ENCODE data around the gene CMTM5. TPM values are rescaled to one million over a fixed set of nuclear protein-coding genes. Genes with fewer than 3 reads are reported as not detected.

The CMTM5 gene
- polyA plus RNA-seq, 12 donors: 0.52 to 3.6 (median 1.5) TPM; not detected in 2

DNA sequence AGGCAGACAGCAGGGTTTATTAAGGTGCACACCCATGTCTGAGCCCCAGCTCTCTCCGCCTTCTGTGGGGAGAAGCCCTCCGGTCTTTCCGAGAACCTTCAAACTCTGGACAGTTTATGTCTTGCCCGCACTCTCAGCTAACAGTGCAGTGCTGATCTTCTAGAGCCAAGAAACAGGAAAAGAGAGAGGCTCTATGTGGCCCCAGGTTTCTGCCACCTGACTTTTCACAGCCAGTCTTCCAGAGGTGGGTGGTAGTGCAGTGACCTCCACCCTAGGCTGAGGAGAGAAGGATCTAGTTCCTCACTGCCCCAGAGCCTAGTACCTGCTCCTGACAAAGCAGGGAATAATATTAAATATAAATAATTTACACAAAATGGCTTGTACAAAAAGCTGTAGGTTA is 20.2 kb upstream of the CMTM5 start:
- DNase-seq: no peak

DNA sequence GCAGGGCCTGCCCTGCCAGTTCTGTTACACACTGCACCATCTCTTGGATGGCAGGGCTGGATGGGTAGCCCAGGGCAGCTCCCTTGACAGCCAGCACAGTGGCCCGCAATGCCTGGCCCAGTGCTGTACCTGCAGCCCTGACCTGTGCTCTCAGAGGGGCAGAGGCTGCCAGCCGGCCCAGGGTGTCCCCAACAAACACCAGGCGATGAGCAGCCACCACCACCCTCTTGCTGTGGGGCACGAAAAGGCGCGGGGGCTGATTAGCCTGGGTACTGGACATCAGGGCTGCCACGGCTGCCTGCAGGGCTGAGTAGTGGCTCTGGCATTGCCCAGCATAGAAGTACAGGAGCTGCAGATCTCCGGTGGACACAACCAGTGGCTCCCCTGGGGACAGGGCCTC is 19.6 kb upstream of the CMTM5 start:
- no peak for DNase-seq

DNA sequence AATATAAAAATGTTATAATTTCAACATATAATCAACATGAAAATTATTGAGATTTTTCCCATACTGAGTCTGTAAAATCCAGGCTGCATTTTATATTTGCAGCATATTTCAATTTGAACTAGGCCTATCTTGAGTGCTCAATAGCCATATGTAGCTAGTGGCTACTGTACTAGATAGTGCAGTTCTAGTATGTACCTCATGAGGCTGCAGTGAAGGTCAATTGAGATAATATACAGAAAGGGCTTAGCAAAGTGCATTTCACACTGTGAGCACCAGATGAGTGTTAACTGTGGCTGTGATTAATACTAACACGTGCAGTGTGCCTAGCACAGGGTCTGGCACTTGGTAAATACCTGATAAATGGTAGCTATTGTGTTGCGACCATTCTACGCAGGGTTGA is 18.8 kb upstream of the CMTM5 start:
- no peak for DNase-seq

DNA sequence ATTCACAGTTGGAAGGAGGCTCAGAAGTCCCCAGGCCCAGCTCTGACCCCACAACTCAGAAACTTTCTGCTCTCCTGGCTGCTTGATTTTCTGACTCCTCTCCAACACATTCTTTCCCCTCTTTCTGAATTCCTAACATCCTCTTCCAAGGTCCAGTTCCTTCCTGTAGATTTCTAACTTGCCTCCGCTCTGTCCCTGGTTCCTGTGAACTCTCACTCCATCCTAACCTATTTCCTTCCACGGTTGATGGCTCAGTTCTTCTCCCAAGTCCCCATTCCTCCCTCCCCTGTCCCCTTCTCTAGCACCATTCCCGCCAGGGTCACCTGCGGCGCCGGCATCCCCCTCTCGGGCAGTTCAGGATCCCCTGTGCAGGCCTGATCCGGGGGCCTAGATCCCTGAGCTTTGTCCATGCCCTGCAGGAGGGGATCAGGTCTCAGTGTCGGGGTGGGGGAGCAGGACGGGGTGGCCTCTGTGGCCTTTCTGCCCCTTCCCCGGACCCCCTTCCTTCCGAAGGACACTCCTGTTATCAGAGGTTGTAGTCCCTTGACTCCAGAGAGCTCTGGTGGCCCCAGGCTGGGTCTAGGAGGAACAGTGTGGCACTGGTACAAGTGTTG is 18.2 kb upstream of the CMTM5 start:
- DNase-seq: no peak

DNA sequence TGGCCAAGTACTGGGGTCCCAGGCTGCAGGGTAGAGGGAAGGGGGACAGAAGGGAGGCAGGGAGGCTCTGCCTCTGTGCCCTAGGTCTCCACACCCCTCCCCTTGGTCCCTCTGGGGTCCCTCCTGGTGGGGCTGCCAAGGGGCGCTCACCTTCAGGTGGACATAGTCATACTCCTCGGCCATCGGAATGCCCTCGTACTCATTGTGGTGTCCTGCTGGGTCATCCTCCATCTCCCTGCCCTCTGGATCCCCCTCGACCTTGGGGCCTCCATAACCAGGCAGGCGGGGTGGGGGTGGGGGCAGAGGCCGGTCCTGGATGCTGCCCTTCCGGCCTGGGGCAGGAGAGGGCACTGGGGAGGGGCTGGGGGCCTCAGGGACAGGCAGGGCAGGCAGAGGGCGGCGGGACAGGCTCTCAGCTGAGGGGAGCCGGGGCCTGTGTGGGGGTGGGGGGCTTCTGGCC is 17.6 kb upstream of the CMTM5 start:
- no peak for DNase-seq

DNA sequence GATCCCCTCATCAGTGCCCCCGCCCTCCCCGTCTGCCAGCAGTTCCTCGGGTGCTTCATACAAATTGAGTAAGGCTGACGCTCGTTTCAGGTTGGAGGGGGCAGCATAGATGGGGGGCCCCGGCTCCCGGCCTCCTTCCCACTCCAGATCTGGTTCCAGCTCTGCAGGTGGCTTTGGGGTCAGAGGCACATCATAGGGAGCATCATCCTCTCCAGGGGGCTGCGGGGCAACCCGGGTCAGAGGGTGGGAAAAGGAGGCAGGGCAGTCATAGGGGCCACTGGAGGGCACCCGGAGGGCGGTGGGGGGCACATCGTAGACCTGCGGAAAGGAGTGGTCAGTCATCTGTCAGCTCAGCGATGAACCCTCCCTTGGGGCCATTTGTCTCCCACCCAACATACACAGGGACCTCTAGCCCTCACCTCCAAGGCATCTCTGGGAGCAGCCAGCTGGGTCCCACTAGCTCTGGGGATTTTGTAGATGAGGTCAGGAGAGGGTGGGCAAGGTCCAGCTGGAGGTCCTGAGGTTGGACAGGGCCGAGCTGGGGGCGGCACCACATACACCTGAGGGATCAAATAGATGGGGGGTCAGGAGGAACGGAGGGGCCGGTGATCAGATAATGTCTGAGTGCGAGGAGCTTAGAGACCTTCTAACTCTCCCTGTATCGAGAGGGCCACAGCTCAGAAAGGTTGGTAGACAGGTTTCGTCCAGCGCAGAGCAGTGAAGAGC is 17.0 kb upstream of the CMTM5 start:
- no peak for DNase-seq

DNA sequence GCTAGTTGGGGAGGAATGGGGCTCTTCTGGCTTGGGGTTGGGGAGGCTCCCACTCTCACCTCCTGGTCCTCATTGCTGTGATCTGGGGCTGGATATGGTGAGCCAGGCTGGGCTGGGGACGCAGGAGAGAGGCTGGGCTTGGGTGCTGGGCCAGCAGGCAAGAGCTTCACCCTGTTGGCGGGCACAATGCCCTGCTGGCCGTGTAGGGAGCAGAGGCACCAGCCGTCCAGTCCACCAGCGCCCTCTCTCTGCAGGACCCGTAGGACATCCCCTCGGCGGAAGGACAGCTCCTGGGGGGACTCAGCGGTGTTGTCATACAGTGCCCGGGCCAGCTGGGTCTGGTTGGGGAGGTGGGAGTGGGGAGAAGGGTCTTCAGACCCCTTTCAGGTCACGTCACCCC is 16.4 kb upstream of the CMTM5 start:
- no peak for DNase-seq

DNA sequence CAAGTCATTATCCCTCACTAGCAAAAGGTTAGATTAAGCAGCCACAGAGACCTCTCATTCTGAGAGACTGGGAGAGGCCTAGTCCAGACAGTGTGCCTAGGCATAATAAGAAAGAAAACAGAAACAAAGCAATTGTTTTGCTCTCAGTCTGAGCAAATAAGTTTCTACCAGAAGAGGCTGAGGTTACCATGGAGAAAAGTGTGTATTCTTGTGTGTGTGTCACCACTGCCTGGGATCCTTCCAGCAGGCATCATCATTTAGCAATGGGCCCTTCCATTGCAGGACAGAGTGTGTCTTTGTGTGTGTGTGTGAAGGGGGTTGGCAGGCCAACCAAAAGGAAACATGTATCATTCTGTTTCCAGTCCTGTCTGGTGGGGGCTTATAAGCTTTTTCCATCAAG is 15.5 kb upstream of the CMTM5 start:
- DNase-seq: no peak

DNA sequence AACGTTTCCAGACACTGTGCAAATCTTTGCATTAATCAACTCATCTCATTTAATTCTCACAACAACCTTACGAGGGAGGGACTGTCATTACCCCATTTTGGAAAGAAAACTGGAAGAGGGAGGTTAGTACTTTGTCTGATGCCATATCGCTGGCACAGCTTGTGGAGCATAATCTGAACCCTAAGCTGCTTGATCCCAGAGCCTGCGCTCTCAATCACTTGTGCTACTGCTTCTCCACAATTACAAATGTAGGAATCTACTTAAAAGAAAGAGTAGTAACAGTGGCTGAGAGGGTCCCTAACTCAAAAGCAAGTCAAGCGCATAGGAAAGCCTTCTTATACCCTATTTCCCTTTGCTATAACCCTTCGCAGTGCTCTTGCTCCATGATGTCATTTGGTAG is 15.1 kb upstream of the CMTM5 start:
- DNase-seq: no peak

DNA sequence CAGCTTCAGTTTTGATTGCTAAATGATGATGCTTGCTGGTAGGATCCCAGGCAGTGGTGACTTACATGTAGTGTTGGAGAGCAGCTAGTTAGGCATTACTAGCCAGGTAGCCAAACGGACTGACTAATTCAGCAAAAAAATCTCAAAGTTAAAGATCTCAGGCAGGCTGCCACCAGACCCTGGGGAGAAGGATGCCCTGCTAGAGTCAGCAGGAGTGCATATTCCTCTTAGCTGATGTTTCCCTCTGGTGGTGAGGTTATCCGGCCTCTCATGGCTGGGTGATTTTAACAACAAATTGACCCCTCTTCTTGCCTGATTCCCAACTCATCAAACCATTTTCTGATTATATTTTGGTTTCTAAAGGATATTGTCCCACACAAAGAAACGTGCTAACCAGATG is 14.6 kb upstream of the CMTM5 start:
- no peak for DNase-seq

DNA sequence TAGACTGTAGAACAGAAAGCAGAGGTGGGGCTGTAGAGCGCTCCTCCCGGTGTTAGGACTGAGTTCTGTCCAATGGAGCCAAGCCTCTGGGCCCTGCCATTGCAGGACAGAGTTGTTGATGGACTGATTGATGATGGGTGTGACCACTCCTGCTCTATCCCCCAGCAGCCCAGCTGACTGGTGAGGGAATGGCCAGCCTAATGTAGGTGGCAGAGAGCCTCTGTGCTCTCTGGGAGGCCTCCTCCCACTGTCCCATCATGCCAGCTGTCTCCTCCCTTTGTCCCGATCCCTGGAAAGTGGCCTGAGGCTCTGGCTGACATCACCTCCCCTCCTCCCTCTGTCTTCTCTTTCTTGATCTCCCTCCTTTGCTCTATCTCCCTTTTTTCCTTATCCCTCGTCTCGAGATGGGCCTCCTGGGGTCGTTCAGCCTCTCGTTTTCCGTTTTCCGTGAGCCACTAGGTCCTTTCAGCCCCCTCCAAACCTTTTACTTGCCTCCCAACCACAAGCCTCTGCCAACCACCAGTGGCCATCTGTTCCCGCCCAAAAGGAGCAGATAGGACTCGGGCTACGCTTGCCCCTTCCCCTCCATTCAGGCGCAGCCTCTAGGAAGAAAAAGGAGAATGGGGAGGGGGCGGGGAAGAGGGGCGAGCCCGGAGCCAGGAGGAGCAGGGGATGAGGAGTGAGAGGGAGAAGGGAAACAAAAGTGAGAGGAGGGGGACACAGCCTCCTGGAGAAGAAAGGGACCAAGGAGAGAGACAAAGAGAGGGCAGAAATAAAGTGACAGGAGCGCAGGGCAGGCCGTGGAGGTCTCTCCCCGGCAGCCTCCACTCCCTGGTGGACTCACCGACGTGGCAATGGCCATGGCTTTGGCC is 12.4 kb upstream of the CMTM5 start:
- peak; percentile 74 for DNase-seq

DNA sequence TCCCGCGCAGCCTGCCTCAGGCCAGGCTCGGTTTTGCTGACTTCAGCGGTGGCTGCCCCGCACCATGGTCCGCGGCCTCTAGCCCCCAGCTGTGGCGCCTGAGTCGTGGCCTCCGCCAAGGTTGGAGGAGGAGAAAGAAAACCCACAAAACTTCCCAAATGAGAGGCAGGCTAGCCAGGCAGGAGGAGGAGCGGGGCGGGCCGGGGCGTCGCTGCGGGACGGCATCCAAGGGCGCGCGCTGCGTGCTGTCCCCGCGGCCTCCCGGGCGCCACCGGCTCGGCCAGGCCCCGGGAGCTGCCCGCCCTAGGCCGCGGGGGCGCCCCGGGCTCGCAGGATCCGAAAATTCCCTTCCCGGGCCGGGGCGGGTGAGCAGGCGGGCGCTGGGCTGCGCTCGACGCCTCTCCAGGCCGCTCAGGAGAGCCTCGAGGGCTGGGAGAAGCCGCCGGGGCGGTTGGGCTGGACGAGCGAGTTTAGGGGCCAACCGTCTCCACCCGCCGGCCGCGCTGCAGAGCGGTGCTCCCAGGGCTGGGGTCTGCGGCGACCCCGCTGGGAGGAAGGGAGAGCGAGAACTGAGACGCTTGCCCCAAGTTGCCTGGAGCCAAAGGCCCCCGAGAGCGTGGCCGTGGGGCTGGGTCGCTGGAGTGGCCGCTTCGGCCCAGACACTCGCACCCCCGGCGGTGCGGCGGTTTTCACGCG is 11.7 kb upstream of the CMTM5 start, which contains the start of gene EFS:
Gene EFS (minus strand): TSS at position 137 of the 696 bp plus-strand sequence. CDS start 147 bp downstream, outside the sequence.
- peak; percentile 77 for DNase-seq

DNA sequence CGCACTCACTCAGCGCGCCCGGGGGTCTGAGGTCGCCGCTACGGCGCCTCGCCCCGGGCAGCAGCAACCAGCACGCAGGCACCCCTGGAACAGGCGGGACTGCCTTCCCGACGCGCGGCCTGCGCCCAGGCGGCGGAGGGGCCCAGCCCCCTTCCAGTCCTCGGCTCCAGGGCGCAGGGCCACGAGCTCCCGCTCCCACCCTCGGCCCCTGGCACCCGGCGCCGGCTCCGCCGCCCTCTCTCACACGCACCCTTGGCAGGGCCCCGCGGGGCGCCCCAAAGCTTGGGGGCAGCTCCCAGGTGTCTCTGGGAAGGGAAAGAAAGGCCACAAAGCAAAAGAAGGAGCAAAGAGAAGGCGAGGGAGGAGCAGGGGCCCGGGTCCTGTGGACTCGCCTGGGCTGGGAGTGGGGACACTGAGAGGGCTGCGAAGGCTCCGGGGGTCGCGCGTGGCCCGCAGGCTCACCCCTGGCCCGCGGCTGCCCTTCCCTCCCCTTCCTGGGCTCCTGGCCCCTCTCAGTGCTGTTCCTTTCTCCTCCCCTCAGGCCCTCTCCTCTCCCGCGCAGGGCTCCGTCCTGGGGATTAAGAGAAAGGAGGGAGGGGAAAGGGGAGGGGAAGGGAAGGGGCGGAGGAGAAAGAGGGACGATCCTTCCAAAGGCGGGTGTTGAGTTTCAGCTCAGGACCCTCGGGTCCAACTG is 11.0 kb upstream of the CMTM5 start:
- peak; percentile 88 for DNase-seq

DNA sequence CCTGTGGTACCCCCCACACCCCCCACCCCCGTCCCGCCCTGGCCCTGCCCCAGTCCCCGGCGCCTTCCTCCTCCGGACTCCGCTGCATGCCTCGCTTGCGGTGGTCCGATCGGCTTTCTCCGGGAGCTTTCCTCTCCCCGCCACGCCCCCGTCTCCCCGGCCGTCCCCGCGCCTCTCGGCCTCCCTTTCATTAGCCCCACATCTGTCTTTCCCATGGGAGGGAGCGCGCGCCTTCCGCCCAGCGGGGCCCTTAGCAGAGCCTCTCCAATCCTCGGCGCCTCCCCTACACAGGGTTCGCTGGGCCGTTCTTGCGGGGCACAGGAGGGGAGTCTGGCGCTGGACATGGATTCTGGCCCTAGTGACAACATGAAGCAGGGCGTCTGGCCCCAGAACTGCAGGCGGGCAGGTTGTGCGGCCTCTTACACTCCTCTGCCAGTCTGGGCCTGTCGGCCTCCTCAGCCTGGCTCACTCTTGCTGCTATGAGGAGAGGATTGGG is 10.4 kb upstream of the CMTM5 start:
- DNase-seq: peak; percentile 68

DNA sequence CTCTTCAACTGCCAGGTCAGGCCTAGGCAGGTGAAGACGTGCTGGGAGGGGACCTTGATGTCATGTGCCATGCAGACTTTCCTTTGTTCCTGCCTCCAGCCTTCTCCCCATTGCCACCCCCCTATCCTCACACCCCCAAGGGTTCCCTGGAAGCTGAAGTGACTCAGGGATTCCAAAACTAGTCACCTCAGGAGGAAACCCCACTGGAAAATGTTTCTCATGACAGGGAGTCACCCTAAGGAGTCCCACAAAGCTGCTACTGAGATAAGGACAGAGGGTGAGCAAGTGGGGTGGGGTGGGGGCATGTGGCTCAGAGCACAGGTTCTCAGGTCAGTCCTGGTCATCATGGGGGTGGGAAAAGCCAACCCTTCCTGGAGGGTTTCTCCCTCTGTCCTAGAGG is 6.6 kb upstream of the CMTM5 start:
- no peak for DNase-seq

DNA sequence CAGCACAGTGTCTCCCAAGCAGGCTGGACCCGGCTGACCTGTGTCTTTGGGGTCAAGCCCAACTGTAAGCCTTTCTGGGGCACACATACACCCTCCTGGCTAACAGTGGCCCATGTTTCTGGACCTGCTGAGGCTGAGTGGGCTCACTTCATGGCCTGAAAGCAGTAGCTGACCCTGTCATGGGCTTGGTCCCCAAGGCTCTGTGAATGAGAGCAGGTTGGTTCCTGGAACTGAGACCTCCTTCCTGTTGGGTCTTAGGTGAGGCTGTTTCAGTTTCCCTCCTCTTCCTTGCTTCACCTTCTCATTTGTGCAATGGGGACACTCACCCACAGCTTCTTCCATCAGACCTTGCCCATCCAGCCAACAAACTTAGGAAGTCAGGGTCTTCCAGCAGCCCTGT is 5.0 kb upstream of the CMTM5 start:
- DNase-seq: no peak

DNA sequence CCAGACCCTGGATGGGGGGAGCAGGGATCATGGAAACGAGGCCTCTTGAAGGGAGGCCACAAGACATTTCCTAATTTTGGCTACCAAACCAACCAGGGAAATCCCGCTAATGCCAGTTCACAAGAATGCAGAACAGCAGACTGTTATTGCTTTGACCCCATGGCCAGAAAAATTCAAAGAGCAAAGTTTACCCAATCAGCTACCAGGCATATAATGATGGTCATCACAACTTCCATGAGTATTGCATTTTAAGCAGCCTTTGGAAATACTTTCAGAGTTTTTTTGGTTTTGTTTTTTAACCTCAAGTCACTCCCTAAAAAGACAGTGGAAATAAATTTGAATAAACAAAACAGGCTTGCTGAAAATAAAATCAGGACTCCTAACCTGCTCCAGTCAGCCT is 4.3 kb upstream of the CMTM5 start, which contains the start of gene IL25:
Gene IL25 (plus strand): TSS at position 301 of the 400 bp plus-strand sequence.
- DNase-seq: no peak

DNA sequence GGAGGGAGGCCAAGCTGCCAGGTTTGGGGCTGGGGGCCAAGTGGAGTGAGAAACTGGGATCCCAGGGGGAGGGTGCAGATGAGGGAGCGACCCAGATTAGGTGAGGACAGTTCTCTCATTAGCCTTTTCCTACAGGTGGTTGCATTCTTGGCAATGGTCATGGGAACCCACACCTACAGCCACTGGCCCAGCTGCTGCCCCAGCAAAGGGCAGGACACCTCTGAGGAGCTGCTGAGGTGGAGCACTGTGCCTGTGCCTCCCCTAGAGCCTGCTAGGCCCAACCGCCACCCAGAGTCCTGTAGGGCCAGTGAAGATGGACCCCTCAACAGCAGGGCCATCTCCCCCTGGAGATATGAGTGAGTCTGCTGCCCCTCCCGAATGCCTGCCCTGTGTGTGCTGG is 3.8 kb upstream of the CMTM5 start:
- DNase-seq: no peak

DNA sequence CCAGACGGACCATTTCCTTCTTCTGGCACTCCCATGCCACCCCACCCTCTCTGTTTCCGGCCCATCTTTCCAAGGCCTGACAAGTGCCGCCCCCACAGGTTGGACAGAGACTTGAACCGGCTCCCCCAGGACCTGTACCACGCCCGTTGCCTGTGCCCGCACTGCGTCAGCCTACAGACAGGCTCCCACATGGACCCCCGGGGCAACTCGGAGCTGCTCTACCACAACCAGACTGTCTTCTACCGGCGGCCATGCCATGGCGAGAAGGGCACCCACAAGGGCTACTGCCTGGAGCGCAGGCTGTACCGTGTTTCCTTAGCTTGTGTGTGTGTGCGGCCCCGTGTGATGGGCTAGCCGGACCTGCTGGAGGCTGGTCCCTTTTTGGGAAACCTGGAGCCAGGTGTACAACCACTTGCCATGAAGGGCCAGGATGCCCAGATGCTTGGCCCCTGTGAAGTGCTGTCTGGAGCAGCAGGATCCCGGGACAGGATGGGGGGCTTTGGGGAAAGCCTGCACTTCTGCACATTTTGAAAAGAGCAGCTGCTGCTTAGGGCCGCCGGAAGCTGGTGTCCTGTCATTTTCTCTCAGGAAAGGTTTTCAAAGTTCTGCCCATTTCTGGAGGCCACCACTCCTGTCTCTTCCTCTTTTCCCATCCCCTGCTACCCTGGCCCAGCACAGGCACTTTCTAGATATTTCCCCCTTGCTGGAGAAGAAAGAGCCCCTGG is 1.2 kb upstream of the CMTM5 start:
- DNase-seq: no peak

DNA sequence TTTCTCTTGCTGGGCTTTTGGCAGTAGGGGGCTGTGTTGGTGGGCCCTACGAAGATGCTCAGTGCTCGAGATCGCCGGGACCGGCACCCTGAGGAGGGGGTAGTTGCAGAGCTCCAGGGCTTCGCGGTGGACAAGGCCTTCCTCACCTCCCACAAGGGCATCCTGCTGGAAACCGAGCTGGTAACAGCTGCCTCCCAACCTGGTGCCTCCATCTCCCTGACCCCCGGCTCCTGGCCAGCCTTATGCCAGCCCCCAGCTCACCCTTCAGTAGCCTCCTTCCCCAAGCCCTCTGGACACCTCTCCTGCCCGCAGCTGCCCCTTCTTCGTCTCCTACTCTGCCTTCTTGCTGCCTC is 328 bp downstream of the CMTM5 start:
- no peak for DNase-seq

All from muscle of arm (tissue), 12 donors.